Measurements from ENCODE around the gene TNFRSF19.

Gene TNFRSF19

GRCh38 chr13:23652909-23653726 is 82.9 kb downstream of the TNFRSF19 start:
- no peak for FAIRE-seq
- no peak for TF ChIP-seq POLR2A (IDR thresholded peaks at IDR 0.05; ENCODE audit: low read depth, low read length)
- DNase-seq (ENCODE audit: insufficient read length, low spot score), result no peak

GRCh38 chr13:23654111-23655110 is 84.2 kb downstream of the TNFRSF19 start:
- FAIRE-seq (no peak), DNase-seq (ENCODE audit: insufficient read length, low spot score) (no peak)
- TF ChIP-seq POLR2A (IDR thresholded peaks at IDR 0.05; ENCODE audit: low read depth, low read length), result no peak

- no peak for DNase-seq (ENCODE audit: insufficient read length, low spot score)
- TF ChIP-seq POLR2A (IDR thresholded peaks at IDR 0.05; ENCODE audit: low read depth, low read length), result no peak
- FAIRE-seq, result no peak
These were observed 85.1 kb downstream of the TNFRSF19 start for GRCh38 chr13:23655321-23655720.

- no peak for DNase-seq (ENCODE audit: insufficient read length, low spot score)
- TF ChIP-seq POLR2A (IDR thresholded peaks at IDR 0.05; ENCODE audit: low read depth, low read length), result no peak
These were observed 86.6 kb downstream of the TNFRSF19 start for GRCh38 chr13:23656637-23657371.

GRCh38 chr13:23658929-23659541 is 88.8 kb downstream of the TNFRSF19 start:
- DNase-seq (ENCODE audit: insufficient read length, low spot score), result no peak
- FAIRE-seq, result no peak
- no peak for TF ChIP-seq POLR2A (IDR thresholded peaks at IDR 0.05; ENCODE audit: low read depth, low read length)

More at GRCh38 chr13:23656637-23657371, 86.6 kb downstream of the TNFRSF19 start:
- FAIRE-seq, result no peak

- DNase-seq (ENCODE audit: insufficient read length, low spot score), result no peak
- no peak for FAIRE-seq
- TF ChIP-seq POLR2A (IDR thresholded peaks at IDR 0.05; ENCODE audit: low read depth, low read length), result no peak
These were observed 90.0 kb downstream of the TNFRSF19 start for GRCh38 chr13:23660249-23660648.

- FAIRE-seq, result no peak
- TF ChIP-seq POLR2A (IDR thresholded peaks at IDR 0.05; ENCODE audit: low read depth, low read length), result no peak
- DNase-seq (ENCODE audit: insufficient read length, low spot score), result no peak
These were observed 96.4 kb downstream of the TNFRSF19 start for GRCh38 chr13:23666582-23666981.

- no peak for DNase-seq (ENCODE audit: insufficient read length, low spot score)
- FAIRE-seq, result no peak
- no peak for TF ChIP-seq POLR2A (IDR thresholded peaks at IDR 0.05; ENCODE audit: low read depth, low read length)
These were observed 97.5 kb downstream of the TNFRSF19 start for GRCh38 chr13:23667750-23668149.

- no peak for TF ChIP-seq POLR2A (IDR thresholded peaks at IDR 0.05; ENCODE audit: low read depth, low read length)
- FAIRE-seq, result no peak
- no peak for DNase-seq (ENCODE audit: insufficient read length, low spot score)
These were observed 98.3 kb downstream of the TNFRSF19 start for GRCh38 chr13:23668562-23668961.

GRCh38 chr13:23670793-23671192 is 100.6 kb downstream of the TNFRSF19 start:
- FAIRE-seq (no peak), DNase-seq (ENCODE audit: insufficient read length, low spot score) (no peak)
- TF ChIP-seq POLR2A (IDR thresholded peaks at IDR 0.05; ENCODE audit: low read depth, low read length), result no peak

GRCh38 chr13:23671377-23671776 is 101.2 kb downstream of the TNFRSF19 start:
- TF ChIP-seq POLR2A (IDR thresholded peaks at IDR 0.05; ENCODE audit: low read depth, low read length), result no peak
- FAIRE-seq (no peak), DNase-seq (ENCODE audit: insufficient read length, low spot score) (no peak)

- no peak for TF ChIP-seq POLR2A (IDR thresholded peaks at IDR 0.05; ENCODE audit: low read depth, low read length)
- no peak for FAIRE-seq
- no peak for DNase-seq (ENCODE audit: insufficient read length, low spot score)
These were observed 101.7 kb downstream of the TNFRSF19 start for GRCh38 chr13:23671897-23672296.

- DNase-seq (ENCODE audit: insufficient read length, low spot score), result no peak
- no peak for TF ChIP-seq POLR2A (IDR thresholded peaks at IDR 0.05; ENCODE audit: low read depth, low read length)
- no peak for FAIRE-seq
These were observed 102.4 kb downstream of the TNFRSF19 start for GRCh38 chr13:23672616-23673015.

Measured in H54 (cell line).